Esophagus squamous epithelium (tissue), 4 donors: Measurements from ENCODE around the gene MYBPC1.

Experiments
- POLR2A ChIP-seq, 4 donors: fragments of 450-650 bp; IDR thresholded peaks; one replicate each; pipeline ENCODE4 v1.6.1; 2017; ENCODE audit warnings: antibody characterized with exemption in 4 of 4, mild to moderate bottlenecking in 4 of 4, moderate library complexity in 3 of 4
- TF ChIP-seq, protein P1 (sequence below), 6 experiments: fragments of 450-650 bp in 4 of 6; fragments of 200-600 bp in 2 of 6; sonication (generic) in 2 of 6; IDR thresholded peaks; one replicate each; pipeline ENCODE4 v1.5.1; 2016 to 2019; ENCODE audit warnings: antibody characterized with exemption in 6 of 6, mild to moderate bottlenecking in 4 of 6, moderate library complexity in 4 of 6

DNA sequence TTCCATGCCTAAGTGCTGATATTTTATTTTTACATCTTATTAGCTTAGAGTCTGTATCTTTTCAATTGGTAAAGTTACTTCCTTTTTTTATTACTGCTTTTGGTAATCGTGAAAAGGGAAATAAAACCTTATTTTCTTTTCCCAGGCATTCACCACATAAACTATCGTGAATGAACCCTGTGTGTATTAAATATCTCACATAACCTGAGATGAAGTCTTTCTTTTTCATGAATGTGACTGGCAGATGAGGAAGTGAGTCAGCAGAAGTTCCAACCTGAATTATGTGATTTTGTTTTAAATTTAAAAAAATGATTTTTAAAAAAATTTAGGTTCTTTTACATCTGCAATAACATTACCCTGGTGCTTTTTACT, 26.0 kb downstream of the MYBPC1 start:
- TF ChIP-seq, protein P1, sequence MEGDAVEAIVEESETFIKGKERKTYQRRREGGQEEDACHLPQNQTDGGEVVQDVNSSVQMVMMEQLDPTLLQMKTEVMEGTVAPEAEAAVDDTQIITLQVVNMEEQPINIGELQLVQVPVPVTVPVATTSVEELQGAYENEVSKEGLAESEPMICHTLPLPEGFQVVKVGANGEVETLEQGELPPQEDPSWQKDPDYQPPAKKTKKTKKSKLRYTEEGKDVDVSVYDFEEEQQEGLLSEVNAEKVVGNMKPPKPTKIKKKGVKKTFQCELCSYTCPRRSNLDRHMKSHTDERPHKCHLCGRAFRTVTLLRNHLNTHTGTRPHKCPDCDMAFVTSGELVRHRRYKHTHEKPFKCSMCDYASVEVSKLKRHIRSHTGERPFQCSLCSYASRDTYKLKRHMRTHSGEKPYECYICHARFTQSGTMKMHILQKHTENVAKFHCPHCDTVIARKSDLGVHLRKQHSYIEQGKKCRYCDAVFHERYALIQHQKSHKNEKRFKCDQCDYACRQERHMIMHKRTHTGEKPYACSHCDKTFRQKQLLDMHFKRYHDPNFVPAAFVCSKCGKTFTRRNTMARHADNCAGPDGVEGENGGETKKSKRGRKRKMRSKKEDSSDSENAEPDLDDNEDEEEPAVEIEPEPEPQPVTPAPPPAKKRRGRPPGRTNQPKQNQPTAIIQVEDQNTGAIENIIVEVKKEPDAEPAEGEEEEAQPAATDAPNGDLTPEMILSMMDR (IDR thresholded peaks at IDR 0.05): no peak
- TF ChIP-seq POLR2A (IDR thresholded peaks at IDR 0.05): no peak
